PC-9 (cell line): ENCODE results near the gene DEFB129. TPM values are rescaled to one million over a fixed set of nuclear protein-coding genes. Genes with fewer than 3 reads are reported as not detected.

Experiments used
- BruUV-seq: library from RNA; stranded (reverse); fragments of 400-500 nt; replicated peaks from 2 replicates; lab custom pipeline; 2021; lab: Mats Ljungman, UMichigan
- CTCF ChIA-PET: fragments of 300-600 bp; sonication (Branson Sonifier 250); formaldehyde crosslinking; loops from one replicate; lab custom pipeline; 2022; ENCODE audit warnings: antibody characterized with exemption; lab: Charles Lee
- POLR2A ChIA-PET: fragments of 300-600 bp; sonication (Branson Sonifier 250); formaldehyde crosslinking; loops from one replicate; lab custom pipeline; 2022; ENCODE audit warnings: antibody characterized with exemption; ENCODE audit not compliant: unreplicated experiment; lab: Charles Lee
- DNase-seq, 2 experiments: peaks; one replicate each; pipeline versions ENCODE4 v3.0.0 to v3.0.0-alpha.2; 2015 to 2022; ENCODE audit warnings: mixed read lengths in 1 of 2
- H2AFZ ChIP-seq: fragments of 200-600 bp; sonication (generic); 2 replicates; pipeline ENCODE4 v1.8.1; 2017; ENCODE audit warnings: antibody characterized with exemption
- H3F3A ChIP-seq: fragments of 200-600 bp; sonication (generic); 2 replicates; pipeline ENCODE4 v1.8.1; 2017; ENCODE audit warnings: antibody characterized with exemption, mild to moderate bottlenecking, low read depth; ENCODE audit not compliant: insufficient read depth
- H3K27ac ChIP-seq: fragments of 200-600 bp; sonication (generic); 2 replicates; pipeline ENCODE4 v1.6.1; 2016; ENCODE audit warnings: mixed run types
- H3K27me3 ChIP-seq: fragments of 200-600 bp; sonication (generic); 2 replicates; pipeline ENCODE4 v1.6.1; 2016; ENCODE audit warnings: low read depth, mixed run types; ENCODE audit not compliant: insufficient read depth
- H3K36me3 ChIP-seq: fragments of 200-600 bp; sonication (generic); 2 replicates; pipeline ENCODE4 v1.6.1; 2016; ENCODE audit warnings: low read depth, mixed run types
- H3K4me1 ChIP-seq: fragments of 200-600 bp; sonication (generic); replicated peaks from 2 replicates; pipeline ENCODE4 v1.6.1; 2016; ENCODE audit warnings: mixed run types; ENCODE audit not compliant: insufficient read depth
- H3K4me2 ChIP-seq: fragments of 200-600 bp; sonication (generic); 2 replicates; pipeline ENCODE4 v1.6.1; 2017; ENCODE audit warnings: mixed run types
- H3K4me3 ChIP-seq: fragments of 200-600 bp; sonication (generic); 2 replicates; pipeline ENCODE4 v1.6.1; 2016; ENCODE audit warnings: mixed run types
- H3K79me2 ChIP-seq: fragments of 200-600 bp; sonication (generic); 2 replicates; pipeline ENCODE4 v1.6.1; 2017; ENCODE audit warnings: low read depth, mixed run types
- H3K9me2 ChIP-seq: fragments of 200-600 bp; sonication (generic); 2 replicates; pipeline ENCODE4 v1.8.1; 2017; ENCODE audit warnings: mild to moderate bottlenecking; ENCODE audit not compliant: insufficient read depth
- H3K9me3 ChIP-seq: fragments of 200-600 bp; sonication (generic); 2 replicates; pipeline ENCODE4 v1.8.1; 2016; ENCODE audit warnings: low read depth; ENCODE audit not compliant: insufficient read depth
- H4K20me1 ChIP-seq: fragments of 200-600 bp; sonication (generic); 2 replicates; pipeline ENCODE4 v1.8.1; 2017; ENCODE audit not compliant: insufficient read depth
- EZH2 ChIP-seq: fragments of 200-600 bp; sonication (generic); IDR thresholded peaks from 2 replicates; pipeline ENCODE4 v1.8.0; 2017; ENCODE audit warnings: antibody characterized with exemption, low read depth
- intact Hi-C: fragments of 100-400 bp; cut with micrococcal nuclease; formaldehyde crosslinking; loops from one replicate; pipeline ENCODE4 v1.10.0; 2022; ENCODE audit not compliant: unreplicated experiment
- total RNA-seq: library from RNA; stranded (reverse); gene quantifications from 2 replicates; pipeline ENCODE4 v1.2.3, GENCODE V29; 2021
- TF ChIP-seq, protein P1 (sequence below): fragments of 200-600 bp; sonication (generic); conservative IDR thresholded peaks from 2 replicates; pipeline ENCODE4 v1.6.1; 2017; ENCODE audit warnings: mixed run types, antibody characterized with exemption, mild to moderate bottlenecking, moderate library complexity

Gene DEFB129
- total RNA-seq, 1 experiment from 2014 or later = not detected

- Histone ChIP-seq H3K4me1 (no peaks in the 10 kb centered on the region), H3K27me3 (no peaks in the 10 kb centered on the region), H3K9me2 (no peaks in the 10 kb centered on the region), H3F3A (peaks cover 6% of the 10 kb centered on the region; the same call in 1 of the 2 replicates), H2AFZ (no peak overlapping the region), H3K4me2 (no peak overlapping the region), H3K79me2 (no peaks in the 10 kb centered on the region), H3K9me3 (no peaks in the 10 kb centered on the region), H3K4me3 (no peak overlapping the region), H4K20me1 (no peaks in the 10 kb centered on the region), H3K36me3 (no peaks in the 10 kb centered on the region), H3K27ac (no peak overlapping the region)
- ChIA-PET CTCF (no interaction called here), POLR2A (no interaction called here)
- no peak for DNase-seq
- intact Hi-C loops = no loop called here
- no TSS peak for BruUV-seq
- TF ChIP-seq, protein P1, sequence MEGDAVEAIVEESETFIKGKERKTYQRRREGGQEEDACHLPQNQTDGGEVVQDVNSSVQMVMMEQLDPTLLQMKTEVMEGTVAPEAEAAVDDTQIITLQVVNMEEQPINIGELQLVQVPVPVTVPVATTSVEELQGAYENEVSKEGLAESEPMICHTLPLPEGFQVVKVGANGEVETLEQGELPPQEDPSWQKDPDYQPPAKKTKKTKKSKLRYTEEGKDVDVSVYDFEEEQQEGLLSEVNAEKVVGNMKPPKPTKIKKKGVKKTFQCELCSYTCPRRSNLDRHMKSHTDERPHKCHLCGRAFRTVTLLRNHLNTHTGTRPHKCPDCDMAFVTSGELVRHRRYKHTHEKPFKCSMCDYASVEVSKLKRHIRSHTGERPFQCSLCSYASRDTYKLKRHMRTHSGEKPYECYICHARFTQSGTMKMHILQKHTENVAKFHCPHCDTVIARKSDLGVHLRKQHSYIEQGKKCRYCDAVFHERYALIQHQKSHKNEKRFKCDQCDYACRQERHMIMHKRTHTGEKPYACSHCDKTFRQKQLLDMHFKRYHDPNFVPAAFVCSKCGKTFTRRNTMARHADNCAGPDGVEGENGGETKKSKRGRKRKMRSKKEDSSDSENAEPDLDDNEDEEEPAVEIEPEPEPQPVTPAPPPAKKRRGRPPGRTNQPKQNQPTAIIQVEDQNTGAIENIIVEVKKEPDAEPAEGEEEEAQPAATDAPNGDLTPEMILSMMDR = no peak
- no peak for TF ChIP-seq EZH2
Observed at GRCh38 chr20:278607-279571, 51.8 kb downstream of the DEFB129 start.

Other genes starting within 250 kb of the DEFB129 start
- gene DEFB125, start 139.6 kb upstream of the DEFB129 start, total RNA-seq = not detected in 2 replicates
- gene DEFB126, start 84.7 kb upstream of the DEFB129 start, total RNA-seq = not detected in 2 replicates
- not detected in 2 replicates for gene DEFB127, start 69.8 kb upstream of the DEFB129 start, total RNA-seq
- not detected in 2 replicates for gene DEFB128, start 37.5 kb upstream of the DEFB129 start, total RNA-seq
- gene DEFB132, start 30.5 kb downstream of the DEFB129 start, total RNA-seq = not detected in 2 replicates
- 20.7 and 25.7 TPM in 2 replicates for gene C20orf96, start 63.5 kb downstream of the DEFB129 start, total RNA-seq
- gene ZCCHC3, start 70.3 kb downstream of the DEFB129 start, total RNA-seq = 16.0 and 17.7 TPM in 2 replicates
- 49.5 and 57.1 TPM in 2 replicates for gene SOX12, start 98.3 kb downstream of the DEFB129 start, total RNA-seq
- 15.0 and 16.5 TPM in 2 replicates for gene NRSN2, start 119.9 kb downstream of the DEFB129 start, total RNA-seq
- gene TRIB3, start 153.5 kb downstream of the DEFB129 start, total RNA-seq = 81.0 and 82.0 TPM in 2 replicates
- gene RBCK1, start 181.0 kb downstream of the DEFB129 start, total RNA-seq = 176 and 212 TPM in 2 replicates
- gene TBC1D20, start 235.3 kb downstream of the DEFB129 start, total RNA-seq = 27.8 and 32.8 TPM in 2 replicates